CD4-positive, alpha-beta memory T cell (primary cell): ENCODE data around the gene LST1. TPM values are rescaled to one million over a fixed set of nuclear protein-coding genes. Genes with fewer than 3 reads are reported as not detected.
A peak's percentile ranks its signal among the peaks of the same experiment; 100 is the strongest.

ENCODE experiments used
- CTCF ChIA-PET: fragments of 350-600 bp; sonication (Branson Sonifier 250); formaldehyde crosslinking; loops from one replicate; lab custom pipeline; 2021; ENCODE audit warnings: inconsistent platforms; ENCODE audit not compliant: partially characterized antibody; lab: Charles Lee
- POLR2A ChIA-PET: fragments of 350-600 bp; sonication (Branson Sonifier 250); formaldehyde crosslinking; loops from one replicate; lab custom pipeline; 2021; ENCODE audit not compliant: partially characterized antibody; lab: Charles Lee
- DNase-seq, 5 donors: peaks; one replicate each; pipeline versions ENCODE4 v3.0.0 to v3.0.0-alpha.2; 2020 to 2022; ENCODE audit warnings: mixed read lengths in 1 of 5
- H3K27ac ChIP-seq: one replicate; pipeline ENCODE4 v1.7.0; 2013; ENCODE audit warnings: low read depth, low read length
- H3K27me3 ChIP-seq: 2 replicates; pipeline ENCODE4 v1.7.0; 2013; ENCODE audit warnings: mild to moderate bottlenecking, low read length, moderate library complexity; ENCODE audit not compliant: insufficient read depth
- H3K36me3 ChIP-seq: 2 replicates; pipeline ENCODE4 v1.7.0; 2013; ENCODE audit warnings: mild to moderate bottlenecking, low read length, moderate library complexity; ENCODE audit not compliant: insufficient read depth
- H3K4me1 ChIP-seq: 2 replicates; pipeline ENCODE4 v1.7.0; 2013; ENCODE audit warnings: mild to moderate bottlenecking, low read length, moderate library complexity; ENCODE audit not compliant: insufficient read depth
- H3K4me3 ChIP-seq, 2 donors: one replicate each; pipeline ENCODE4 v1.7.0; 2013; ENCODE audit warnings: low read length in 2 of 2, mild to moderate bottlenecking in 1 of 2
- H3K9me3 ChIP-seq, 2 donors: one replicate each; pipeline ENCODE4 v1.7.0; 2013; ENCODE audit warnings: low read length in 2 of 2, control low read depth in 1 of 2; ENCODE audit not compliant: control insufficient read depth in 1 of 2
- H3K27ac Mint-ChIP-seq, 7 donors: one replicate each; pipeline ENCODE4 v1.8.0; 2020 to 2021; ENCODE audit warnings: mixed read lengths in 7 of 7, mild to moderate bottlenecking in 6 of 7, inconsistent platforms in 3 of 7, moderate library complexity in 3 of 7
- H3K27me3 Mint-ChIP-seq, 2 donors: one replicate each; pipeline ENCODE4 v1.8.0; 2020 to 2021; ENCODE audit warnings: mixed read lengths in 2 of 2
- H3K36me3 Mint-ChIP-seq, 2 donors: one replicate each; pipeline ENCODE4 v1.8.0; 2020 to 2021; ENCODE audit warnings: mixed read lengths in 2 of 2, inconsistent platforms in 1 of 2, mild to moderate bottlenecking in 1 of 2
- H3K4me1 Mint-ChIP-seq, 4 donors: one replicate each; pipeline ENCODE4 v1.8.0; 2020 to 2021; ENCODE audit warnings: mixed read lengths in 4 of 4, mild to moderate bottlenecking in 1 of 4
- H3K4me3 Mint-ChIP-seq, 8 donors: one replicate each; pipeline ENCODE4 v1.8.0; 2020 to 2021; ENCODE audit warnings: mixed read lengths in 8 of 8, mild to moderate bottlenecking in 7 of 8, moderate library complexity in 6 of 8, inconsistent platforms in 3 of 8
- H3K9me3 Mint-ChIP-seq, 8 donors: one replicate each; pipeline ENCODE4 v1.8.0; 2020 to 2021; ENCODE audit warnings: mixed read lengths in 8 of 8, mild to moderate bottlenecking in 5 of 8, inconsistent platforms in 3 of 8, moderate library complexity in 1 of 8
- intact Hi-C: fragments of 100-400 bp; cut with micrococcal nuclease; formaldehyde crosslinking; loops from one replicate; pipeline ENCODE4 v1.15.1; 2023
- polyA plus RNA-seq, 2 donors: library from polyadenylated mRNA; unstranded; fragments of 300-500 nt; fragmentation: Illumina TruSeq; gene quantifications; one replicate each; pipeline ENCODE4 v1.2.3, GENCODE V29; 2021
- total RNA-seq, 2 experiments: library from RNA; stranded (reverse); gene quantifications; one replicate each; pipeline ENCODE4 v1.2.3, GENCODE V29; 2021

The LST1 gene
- total and polyA plus RNA-seq, 4 experiments from 2014 or later = 13.6 to 34.8 (median 25.3) TPM

GRCh38 chr6:31627690-31628287 is 41.7 kb downstream of the LST1 start:
- Histone ChIP-seq H3K27ac (no peak overlapping the region), H3K27me3 (no peaks in the 10 kb centered on the region), H3K4me1 (no peaks in the 10 kb centered on the region), H3K9me3 (no peaks in the 10 kb centered on the region), H3K36me3 (peaks cover 95% of the 10 kb centered on the region), H3K4me3 (no peak overlapping the region)
- Mint-ChIP-seq H3K36me3 (peaks cover 57 to 90% of the 10 kb centered on the region in 2 donors), H3K27me3 (no peaks in the 10 kb centered on the region), H3K9me3 (no peaks in the 10 kb centered on the region), H3K27ac (peak overlapping the region in 3 of 7 donors; percentile 24 to 59 (median 51)), H3K4me3 (no peak overlapping the region), H3K4me1 (peaks cover under 1 to 4% (median 3%) of the 10 kb centered on the region in 4 donors)
- intact Hi-C loops = no loop called here
- CTCF ChIA-PET = interaction anchor here (1.0 kb wide), 1 partner anchor 53 kb away, joined by 4 read pairs; the partner anchor contains the start of gene LY6G5C
- DNase-seq = no peak
- POLR2A ChIA-PET = interaction anchor here (1.0 kb wide), 1 partner anchor 25 kb away, joined by 3 read pairs; no protein-coding TSS in a partner anchor

GRCh38 chr6:31629014-31629413 is 42.9 kb downstream of the LST1 start:
- Mint-ChIP-seq H3K27ac (peak overlapping the region in 3 of 7 donors; percentile 24 to 78 (median 42)), H3K36me3 (peaks cover 57 to 91% of the 10 kb centered on the region in 2 donors), H3K4me1 (peaks cover 0 to 5% (median 4%) of the 10 kb centered on the region in 4 donors), H3K27me3 (no peaks in the 10 kb centered on the region), H3K9me3 (no peaks in the 10 kb centered on the region), H3K4me3 (no peak overlapping the region)
- H3K4me1 ChIP-seq = no peaks in the 10 kb centered on the region
- no peaks in the 10 kb centered on the region for H3K27me3 ChIP-seq
- H3K27ac ChIP-seq = no peak overlapping the region
- no peaks in the 10 kb centered on the region for H3K9me3 ChIP-seq
- intact Hi-C loops = no loop called here
- no peak overlapping the region for H3K4me3 ChIP-seq
- DNase-seq = no peak
- ChIA-PET POLR2A (interaction anchor here (1.8 kb wide), 1 partner anchor 22 kb away, joined by 6 read pairs; no protein-coding TSS in a partner anchor), CTCF (no interaction called here)
- peaks cover 98% of the 10 kb centered on the region for H3K36me3 ChIP-seq

- peaks cover 57 to 91% of the 10 kb centered on the region in 2 donors for H3K36me3 Mint-ChIP-seq
- ChIA-PET CTCF (no interaction called here), POLR2A (interaction anchor here (1.2 to 1.8 kb wide), 2 partner anchors 13 to 21 kb away, joined by 4 to 6 read pairs; no protein-coding TSS in a partner anchor)
- Histone ChIP-seq H3K4me1 (no peaks in the 10 kb centered on the region), H3K27me3 (no peaks in the 10 kb centered on the region), H3K4me3 (no peak overlapping the region), H3K27ac (no peak overlapping the region), H3K9me3 (no peaks in the 10 kb centered on the region), H3K36me3 (peaks cover 99% of the 10 kb centered on the region)
- DNase-seq = no peak
- H3K27me3 Mint-ChIP-seq = no peaks in the 10 kb centered on the region
- no peak overlapping the region for H3K4me3 Mint-ChIP-seq
- intact Hi-C loops = no loop called here
- peaks cover 0 to 5% (median 4%) of the 10 kb centered on the region in 4 donors for H3K4me1 Mint-ChIP-seq
- no peaks in the 10 kb centered on the region for H3K9me3 Mint-ChIP-seq
- H3K27ac Mint-ChIP-seq = peak overlapping the region in 2 of 7 donors; percentile 8 to 36
Observed at GRCh38 chr6:31630177-31630934, 44.3 kb downstream of the LST1 start.

GRCh38 chr6:31631209-31631608 is 45.1 kb downstream of the LST1 start:
- intact Hi-C loops = no loop called here
- Mint-ChIP-seq H3K36me3 (peaks cover 58 to 91% of the 10 kb centered on the region in 2 donors), H3K4me1 (peaks cover 0 to 5% (median 3%) of the 10 kb centered on the region in 4 donors)

GRCh38 chr6:31631681-31632278 is 45.7 kb downstream of the LST1 start:
- H3K9me3 ChIP-seq = no peaks in the 10 kb centered on the region
- DNase-seq = no peak
- peaks cover 99% of the 10 kb centered on the region for H3K36me3 ChIP-seq
- H3K27ac Mint-ChIP-seq = no peak overlapping the region
- no peak overlapping the region for H3K27ac ChIP-seq
- H3K9me3 Mint-ChIP-seq = no peaks in the 10 kb centered on the region
- H3K27me3 ChIP-seq = no peaks in the 10 kb centered on the region
- no peak overlapping the region for H3K4me3 Mint-ChIP-seq
- H3K4me1 ChIP-seq = no peaks in the 10 kb centered on the region
- H3K4me1 Mint-ChIP-seq = peaks cover 0 to 5% (median 3%) of the 10 kb centered on the region in 4 donors
- intact Hi-C loops = no loop called here
- H3K4me3 ChIP-seq = no peak overlapping the region
- H3K27me3 Mint-ChIP-seq = no peaks in the 10 kb centered on the region
- CTCF ChIA-PET = no interaction called here
- POLR2A ChIA-PET = no interaction called here
- peaks cover 52 to 91% of the 10 kb centered on the region in 2 donors for H3K36me3 Mint-ChIP-seq

More at GRCh38 chr6:31631209-31631608, 45.1 kb downstream of the LST1 start:
- H3K27me3 ChIP-seq = no peaks in the 10 kb centered on the region
- Mint-ChIP-seq H3K27me3 (no peaks in the 10 kb centered on the region), H3K9me3 (no peaks in the 10 kb centered on the region), H3K27ac (no peak overlapping the region), H3K4me3 (no peak overlapping the region)
- H3K4me3 ChIP-seq = no peak overlapping the region
- DNase-seq = no peak
- H3K27ac ChIP-seq = no peak overlapping the region
- H3K9me3 ChIP-seq = no peaks in the 10 kb centered on the region
- POLR2A ChIA-PET = no interaction called here
- CTCF ChIA-PET = no interaction called here
- peaks cover 99% of the 10 kb centered on the region for H3K36me3 ChIP-seq
- no peaks in the 10 kb centered on the region for H3K4me1 ChIP-seq

GRCh38 chr6:31632279-31632946 is 46.3 kb downstream of the LST1 start:
- H3K36me3 ChIP-seq = peaks cover 98% of the 10 kb centered on the region
- DNase-seq = no peak
- Mint-ChIP-seq H3K36me3 (peaks cover 52 to 94% of the 10 kb centered on the region in 2 donors), H3K27me3 (no peaks in the 10 kb centered on the region), H3K9me3 (no peaks in the 10 kb centered on the region), H3K27ac (peak overlapping the region in 3 of 7 donors; percentile 23 to 53 (median 27)), H3K4me1 (peaks cover 0 to 4% (median 3%) of the 10 kb centered on the region in 4 donors), H3K4me3 (no peak overlapping the region)
- no peaks in the 10 kb centered on the region for H3K4me1 ChIP-seq
- CTCF ChIA-PET = no interaction called here
- no peak overlapping the region for H3K27ac ChIP-seq
- H3K27me3 ChIP-seq = no peaks in the 10 kb centered on the region
- intact Hi-C loops = no loop called here
- POLR2A ChIA-PET = interaction anchor here (1.5 kb wide), 1 partner anchor 10 kb away, joined by 5 read pairs; no protein-coding TSS in a partner anchor
- H3K9me3 ChIP-seq = no peaks in the 10 kb centered on the region
- H3K4me3 ChIP-seq = no peak overlapping the region
